Calu3 (cell line): ENCODE results near the gene CCDC6. TPM values are rescaled to one million over a fixed set of nuclear protein-coding genes. Genes with fewer than 3 reads are reported as not detected.

Source experiments
- BruUV-seq: library from RNA; stranded (reverse); fragments of 400-500 nt; replicated peaks from 2 replicates; lab custom pipeline; 2021; lab: Mats Ljungman, UMichigan
- CTCF ChIA-PET: fragments of 300-600 bp; sonication (Branson Sonifier 250); formaldehyde crosslinking; loops from one replicate; lab custom pipeline; 2022; ENCODE audit warnings: antibody characterized with exemption; lab: Charles Lee
- DNase-seq: peaks from one replicate; pipeline ENCODE4 v3.0.0; 2022
- H3K27ac Mint-ChIP-seq: one replicate; pipeline ENCODE4 v1.8.0; 2022; ENCODE audit warnings: mixed read lengths; ENCODE audit not compliant: unreplicated experiment
- H3K27me3 Mint-ChIP-seq: one replicate; pipeline ENCODE4 v1.8.0; 2022; ENCODE audit warnings: mixed read lengths; ENCODE audit not compliant: unreplicated experiment
- H3K36me3 Mint-ChIP-seq: one replicate; pipeline ENCODE4 v1.8.0; 2022; ENCODE audit warnings: mild to moderate bottlenecking, moderate library complexity, mixed read lengths; ENCODE audit not compliant: insufficient read depth, unreplicated experiment
- H3K4me1 Mint-ChIP-seq: one replicate; pipeline ENCODE4 v1.8.0; 2022; ENCODE audit warnings: mild to moderate bottlenecking, low read depth, mixed read lengths; ENCODE audit not compliant: unreplicated experiment
- H3K4me3 Mint-ChIP-seq: one replicate; pipeline ENCODE4 v1.8.0; 2022; ENCODE audit warnings: mild to moderate bottlenecking, low read depth, moderate library complexity, mixed read lengths; ENCODE audit not compliant: unreplicated experiment
- H3K9me3 Mint-ChIP-seq: one replicate; pipeline ENCODE4 v1.8.0; 2022; ENCODE audit warnings: low read depth, mixed read lengths; ENCODE audit not compliant: unreplicated experiment
- CTCF ChIP-seq: fragments of 200-600 bp; IDR thresholded peaks from one replicate; pipeline ENCODE4 v1.8.0; 2022; ENCODE audit warnings: antibody characterized with exemption; ENCODE audit not compliant: unreplicated experiment
- intact Hi-C: fragments of 100-400 bp; cut with micrococcal nuclease; formaldehyde crosslinking; loops from one replicate; pipeline ENCODE4 v1.10.0; 2022; ENCODE audit not compliant: unreplicated experiment
- total RNA-seq: library from RNA; stranded (reverse); gene quantifications from 2 replicates; pipeline ENCODE4 v1.2.3, GENCODE V29; 2022

CCDC6 gene
- total RNA-seq, 1 experiment from 2014 or later: 115 TPM

DNA sequence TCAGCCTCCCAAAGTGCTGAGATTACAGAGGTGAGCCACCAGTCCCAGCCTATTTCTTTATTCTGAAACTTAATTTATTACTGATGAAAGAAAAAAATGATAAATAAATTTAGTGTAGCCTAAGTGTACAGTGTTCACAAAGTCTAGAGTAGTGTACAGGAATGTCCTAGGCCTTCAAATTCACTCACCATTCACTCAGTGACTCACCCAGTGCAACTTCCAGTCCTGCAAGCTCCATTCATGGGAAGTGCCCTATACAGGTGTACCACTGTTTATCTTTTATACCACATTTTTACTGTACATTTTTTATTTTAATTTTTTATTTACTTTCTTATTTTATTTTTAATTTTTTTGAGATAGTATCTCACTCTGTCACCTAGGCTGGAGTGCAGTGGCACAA, 165.3 kb downstream of the CCDC6 start:
- Mint-ChIP-seq H3K9me3 (no peaks in the 10 kb centered on the region), H3K4me3 (no peak overlapping the region), H3K4me1 (no peaks in the 10 kb centered on the region), H3K27ac (no peak overlapping the region), H3K36me3 (no peaks in the 10 kb centered on the region), H3K27me3 (no peaks in the 10 kb centered on the region)
- no TSS peak for BruUV-seq
- intact Hi-C loops: no loop called here
- no peak for TF ChIP-seq CTCF
- DNase-seq: no peak
- CTCF ChIA-PET: no interaction called here

Other genes with a start within 250 kb of the CCDC6 start
- gene SLC16A9, start 196.7 kb downstream of the CCDC6 start, total RNA-seq: 2.2 and 2.4 TPM in 2 replicates
- gene MRLN, start 153.1 kb downstream of the CCDC6 start, total RNA-seq: not detected in 2 replicates